Measurements from ENCODE around the gene DYRK3.
"Not testable (repeated sequence)": the region's sequence is repeated elsewhere in the genome, so short reads cannot be mapped to it uniquely, and the experiment has no call there.

DYRK3 gene

GRCh38 chr1:206608108-206608698 is 27.1 kb upstream of the DYRK3 start:
- Histone ChIP-seq H3K4me1 (ENCODE audit: insufficient read depth, poor library complexity, severe bottlenecking) (no peaks in the 10 kb centered on the region), H3K27ac (ENCODE audit: poor library complexity, severe bottlenecking) (no peak overlapping the region), H3K4me3 (ENCODE audit: severe bottlenecking) (no peak overlapping the region), H3K27me3 (ENCODE audit: insufficient read depth, poor library complexity, severe bottlenecking) (no peaks in the 10 kb centered on the region), H3K36me3 (ENCODE audit: low read depth) (peaks cover 72% of the 10 kb centered on the region), H3K9me3 (ENCODE audit: severe bottlenecking) (no peaks in the 10 kb centered on the region)
- DNase-seq (ENCODE audit: low spot score) (no peak), ATAC-seq (ENCODE audit: low read depth) (no peak)
- peak; percentile 82 for TF ChIP-seq CTCF (IDR thresholded peaks at IDR 0.05; ENCODE audit: poor library complexity, severe bottlenecking)

GRCh38 chr1:206609229-206609991 is 25.9 kb upstream of the DYRK3 start:
- Histone ChIP-seq H3K9me3 (ENCODE audit: severe bottlenecking) (no peaks in the 10 kb centered on the region), H3K36me3 (ENCODE audit: low read depth) (peaks cover 60% of the 10 kb centered on the region), H3K27me3 (ENCODE audit: insufficient read depth, poor library complexity, severe bottlenecking) (no peaks in the 10 kb centered on the region), H3K4me3 (ENCODE audit: severe bottlenecking) (no peak overlapping the region), H3K27ac (ENCODE audit: poor library complexity, severe bottlenecking) (no peak overlapping the region), H3K4me1 (ENCODE audit: insufficient read depth, poor library complexity, severe bottlenecking) (no peaks in the 10 kb centered on the region)
- ATAC-seq (ENCODE audit: low read depth) (no peak), DNase-seq (ENCODE audit: low spot score) (no peak)
- TF ChIP-seq CTCF (IDR thresholded peaks at IDR 0.05; ENCODE audit: poor library complexity, severe bottlenecking), result no peak

GRCh38 chr1:206612129-206612876 is 23.0 kb upstream of the DYRK3 start, which contains the start of gene EIF2D:
EIF2D (minus strand) TSS chr1:206612465; CDS start chr1:206612342, 123 bp downstream.
- Histone ChIP-seq H3K9me3 (ENCODE audit: severe bottlenecking) (no peaks in the 10 kb centered on the region), H3K4me3 (ENCODE audit: severe bottlenecking) (peak within 1 kb of the TSS; percentile 69), H3K27me3 (ENCODE audit: insufficient read depth, poor library complexity, severe bottlenecking) (no peaks in the 10 kb centered on the region), H3K4me1 (ENCODE audit: insufficient read depth, poor library complexity, severe bottlenecking) (no peaks in the 10 kb centered on the region), H3K36me3 (ENCODE audit: low read depth) (peaks cover 31% of the 10 kb centered on the region), H3K27ac (ENCODE audit: poor library complexity, severe bottlenecking) (peak within 1 kb of the TSS; percentile 45)
- DNase-seq (ENCODE audit: low spot score) (peak; percentile 82), ATAC-seq (ENCODE audit: low read depth) (peak; percentile 97)
- peak; percentile 94 for TF ChIP-seq CTCF (IDR thresholded peaks at IDR 0.05; ENCODE audit: poor library complexity, severe bottlenecking)

GRCh38 chr1:206626396-206626795 is 8.9 kb upstream of the DYRK3 start:
- not testable (repeated sequence) for H3K9me3 ChIP-seq (ENCODE audit: severe bottlenecking); H3K27ac ChIP-seq (ENCODE audit: poor library complexity, severe bottlenecking); H3K36me3 ChIP-seq (ENCODE audit: low read depth); H3K4me3 ChIP-seq (ENCODE audit: severe bottlenecking); DNase-seq (ENCODE audit: low spot score); H3K4me1 ChIP-seq (ENCODE audit: insufficient read depth, poor library complexity, severe bottlenecking); H3K27me3 ChIP-seq (ENCODE audit: insufficient read depth, poor library complexity, severe bottlenecking); ATAC-seq (ENCODE audit: low read depth)

GRCh38 chr1:206628916-206629315 is 6.4 kb upstream of the DYRK3 start:
- ATAC-seq (ENCODE audit: low read depth) (no peak), DNase-seq (ENCODE audit: low spot score) (no peak)
- Histone ChIP-seq H3K4me3 (ENCODE audit: severe bottlenecking) (no peak overlapping the region), H3K4me1 (ENCODE audit: insufficient read depth, poor library complexity, severe bottlenecking) (peaks cover 7% of the 10 kb centered on the region), H3K36me3 (ENCODE audit: low read depth) (no peaks in the 10 kb centered on the region), H3K27me3 (ENCODE audit: insufficient read depth, poor library complexity, severe bottlenecking) (no peaks in the 10 kb centered on the region), H3K9me3 (ENCODE audit: severe bottlenecking) (no peaks in the 10 kb centered on the region), H3K27ac (ENCODE audit: poor library complexity, severe bottlenecking) (no peak overlapping the region)
- TF ChIP-seq CTCF (IDR thresholded peaks at IDR 0.05; ENCODE audit: poor library complexity, severe bottlenecking), result no peak

Data from RWPE2 (cell line).